RWPE2 (cell line): Measurements from ENCODE around the gene AFF1.

Source experiments
- ATAC-seq: fragments of 200-7000 bp; cut with Tn5 transposase; 3 replicates; pipeline ENCODE4 v1.9.1; 2021; ENCODE audit warnings: low read depth
- DNase-seq: peaks from one replicate; pipeline ENCODE4 v3.0.0-alpha.2; 2020; ENCODE audit warnings: low spot score
- H3K27ac ChIP-seq: fragments of 450-650 bp; 2 replicates; pipeline ENCODE4 v1.5.1; 2017; ENCODE audit warnings: mild to moderate bottlenecking; ENCODE audit not compliant: poor library complexity, severe bottlenecking
- H3K27me3 ChIP-seq: fragments of 250-450 bp; sonication (Bioruptor Pico); 2 replicates; pipeline ENCODE4 v1.5.1; 2021; ENCODE audit warnings: mild to moderate bottlenecking, moderate library complexity; ENCODE audit not compliant: insufficient read depth, poor library complexity, severe bottlenecking
- H3K36me3 ChIP-seq: fragments of 250-450 bp; sonication (Bioruptor Pico); 2 replicates; pipeline ENCODE4 v1.5.1; 2020; ENCODE audit warnings: low read depth, mild to moderate bottlenecking, moderate library complexity
- H3K4me1 ChIP-seq: fragments of 250-450 bp; sonication (Bioruptor Pico); 2 replicates; pipeline ENCODE4 v1.5.1; 2021; ENCODE audit warnings: mild to moderate bottlenecking, moderate library complexity; ENCODE audit not compliant: insufficient read depth, poor library complexity, severe bottlenecking
- H3K4me3 ChIP-seq: fragments of 250-450 bp; sonication (Bioruptor Pico); 2 replicates; pipeline ENCODE4 v1.5.1; 2021; ENCODE audit warnings: mild to moderate bottlenecking, moderate library complexity; ENCODE audit not compliant: severe bottlenecking
- H3K9me3 ChIP-seq: fragments of 250-450 bp; sonication (Bioruptor Pico); 2 replicates; pipeline ENCODE4 v1.5.1; 2021; ENCODE audit warnings: mild to moderate bottlenecking, moderate library complexity; ENCODE audit not compliant: severe bottlenecking
- CTCF ChIP-seq: fragments of 450-650 bp; IDR thresholded peaks from one replicate; pipeline ENCODE4 v1.5.1; 2017; ENCODE audit warnings: mild to moderate bottlenecking, moderate library complexity; ENCODE audit not compliant: poor library complexity, severe bottlenecking

The AFF1 gene

GRCh38 chr4:86934771-86935565 lies at the start of gene AFF1:
Gene AFF1, plus strand, starts transcription at chr4:86935011. Its CDS starts 13,523 bp downstream, at chr4:86948534.
- ATAC-seq = peak; percentile 68
- TF ChIP-seq CTCF = peak; percentile 55
- peak; percentile 91 for DNase-seq

GRCh38 chr4:86890790-86891189 lies 44.0 kb upstream of the AFF1 start:
- no peak for TF ChIP-seq CTCF
- Histone ChIP-seq H3K4me3 (no peak overlapping the region), H3K9me3 (no peaks in the 10 kb centered on the region), H3K4me1 (peaks cover 8% of the 10 kb centered on the region), H3K27ac (peak overlapping the region; percentile 84), H3K36me3 (no peaks in the 10 kb centered on the region), H3K27me3 (no peaks in the 10 kb centered on the region)
- DNase-seq (no peak), ATAC-seq (no peak)

More at GRCh38 chr4:86934771-86935565, at the start of gene AFF1:
- Histone ChIP-seq H3K4me1 (peaks cover 24% of the 10 kb centered on the region), H3K9me3 (no peaks in the 10 kb centered on the region), H3K27me3 (no peaks in the 10 kb centered on the region), H3K27ac (peak within 1 kb of the TSS; percentile 86), H3K36me3 (no peaks in the 10 kb centered on the region), H3K4me3 (peak within 1 kb of the TSS; percentile 88)

GRCh38 chr4:86891762-86892635 lies 42.8 kb upstream of the AFF1 start, which contains the start of gene C4orf36:
Gene C4orf36, minus strand, starts transcription at chr4:86892422. Its CDS starts 902 bp downstream, at chr4:86891520.
- no peaks in the 10 kb centered on the region for H3K36me3 ChIP-seq
- ATAC-seq (peak; percentile 88), DNase-seq (peak; percentile 81)
- H3K9me3 ChIP-seq = no peaks in the 10 kb centered on the region
- peak within 1 kb of the TSS; percentile 53 for H3K4me3 ChIP-seq
- H3K27ac ChIP-seq = peak within 1 kb of the TSS; percentile 84
- peaks cover 8% of the 10 kb centered on the region for H3K4me1 ChIP-seq
- H3K27me3 ChIP-seq = no peaks in the 10 kb centered on the region
- peak; percentile 27 for TF ChIP-seq CTCF

- Histone ChIP-seq H3K27ac (peak overlapping the region; percentile 84), H3K4me3 (peak overlapping the region; percentile 53), H3K4me1 (peaks cover 8% of the 10 kb centered on the region), H3K36me3 (no peaks in the 10 kb centered on the region), H3K9me3 (no peaks in the 10 kb centered on the region), H3K27me3 (no peaks in the 10 kb centered on the region)
- no peak; the same call in 2 of the 3 replicates for ATAC-seq
- DNase-seq = no peak
- no peak for TF ChIP-seq CTCF
These were observed 42.2 kb upstream of the AFF1 start for GRCh38 chr4:86892636-86892960.
